Upper lobe of right lung (tissue), 1 donor: Measurements from ENCODE around the gene SLC25A38. TPM values are rescaled to one million over a fixed set of nuclear protein-coding genes. Genes with fewer than 3 reads are reported as not detected.

Experiments used
- ATAC-seq: fragments of 200-7000 bp; cut with Tn5 transposase; one replicate; pipeline ENCODE4 v1.9.1; 2020; ENCODE audit warnings: mild to moderate bottlenecking, moderate library complexity
- DNase-seq: peaks from one replicate; pipeline ENCODE4 v3.0.0-alpha.2; 2020
- H3K27ac ChIP-seq: fragments of 200-600 bp; one replicate; pipeline ENCODE4 v1.8.0; 2022
- H3K27me3 ChIP-seq: fragments of 200-600 bp; one replicate; pipeline ENCODE4 v1.8.0; 2022; ENCODE audit warnings: mild to moderate bottlenecking
- H3K36me3 ChIP-seq: fragments of 200-600 bp; one replicate; pipeline ENCODE4 v1.8.0; 2022
- H3K4me1 ChIP-seq: fragments of 200-600 bp; one replicate; pipeline ENCODE4 v1.8.0; 2022
- H3K4me3 ChIP-seq: fragments of 200-600 bp; one replicate; pipeline ENCODE4 v1.8.0; 2022; ENCODE audit warnings: mild to moderate bottlenecking
- H3K9me3 ChIP-seq: fragments of 200-600 bp; one replicate; pipeline ENCODE4 v1.8.0; 2022
- intact Hi-C: fragments of 100-400 bp; cut with DNase I; formaldehyde crosslinking; loops from one replicate; pipeline ENCODE4 v1.11.0; 2022
- total RNA-seq: library from RNA; stranded (reverse); fragmentation: NEBNext Ultra II Directional; extraction: Animal tissue kit (Norgen Biotek cat#: 25700); gene quantifications from one replicate; pipeline ENCODE4 v1.2.1, GENCODE V29; 2021
- TF ChIP-seq, protein P1 (sequence below): fragments of 200-600 bp; IDR thresholded peaks from one replicate; pipeline ENCODE4 v1.8.0; 2022; ENCODE audit warnings: antibody characterized with exemption
- donor health status: DM: no; HTN: yes; CAD: no; lungs with severe emphysema.

SLC25A38 gene
- total RNA-seq, 1 donor from 2014 or later: 27.9 TPM

DNA sequence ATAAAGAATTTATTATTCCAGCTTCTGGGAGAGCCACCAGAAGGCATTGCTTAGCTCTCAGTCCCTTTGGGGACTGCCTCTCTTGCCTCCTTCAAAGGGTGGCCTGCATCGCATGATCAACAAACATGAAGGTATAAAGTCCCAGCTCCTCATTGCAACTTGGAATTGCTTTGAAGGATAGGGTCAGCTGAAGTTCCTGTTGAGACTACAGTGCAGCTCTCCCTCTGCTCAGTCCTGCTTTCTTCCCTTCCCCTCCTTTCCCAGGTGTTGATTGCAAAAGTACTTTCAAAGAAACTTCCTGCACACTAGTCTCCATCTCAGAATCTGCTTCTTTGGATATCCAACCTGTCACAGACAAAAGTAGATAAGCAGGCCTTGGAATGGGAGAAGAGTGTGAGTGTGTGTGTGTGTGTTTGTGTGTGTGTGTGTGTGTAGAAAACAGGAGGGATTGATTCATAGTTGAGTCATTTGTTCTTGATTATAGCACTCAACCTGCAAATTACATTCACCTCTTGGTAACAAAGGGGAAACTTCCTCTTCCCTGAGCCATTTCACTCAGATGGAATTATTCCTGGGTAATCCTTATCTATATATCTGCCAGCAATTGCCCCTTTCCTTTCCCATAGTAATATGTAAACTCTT is 40.0 kb upstream of the SLC25A38 start:
- no peak for DNase-seq
- H3K9me3 ChIP-seq: no peaks in the 10 kb centered on the region
- no peak for ATAC-seq
- TF ChIP-seq, protein P1, sequence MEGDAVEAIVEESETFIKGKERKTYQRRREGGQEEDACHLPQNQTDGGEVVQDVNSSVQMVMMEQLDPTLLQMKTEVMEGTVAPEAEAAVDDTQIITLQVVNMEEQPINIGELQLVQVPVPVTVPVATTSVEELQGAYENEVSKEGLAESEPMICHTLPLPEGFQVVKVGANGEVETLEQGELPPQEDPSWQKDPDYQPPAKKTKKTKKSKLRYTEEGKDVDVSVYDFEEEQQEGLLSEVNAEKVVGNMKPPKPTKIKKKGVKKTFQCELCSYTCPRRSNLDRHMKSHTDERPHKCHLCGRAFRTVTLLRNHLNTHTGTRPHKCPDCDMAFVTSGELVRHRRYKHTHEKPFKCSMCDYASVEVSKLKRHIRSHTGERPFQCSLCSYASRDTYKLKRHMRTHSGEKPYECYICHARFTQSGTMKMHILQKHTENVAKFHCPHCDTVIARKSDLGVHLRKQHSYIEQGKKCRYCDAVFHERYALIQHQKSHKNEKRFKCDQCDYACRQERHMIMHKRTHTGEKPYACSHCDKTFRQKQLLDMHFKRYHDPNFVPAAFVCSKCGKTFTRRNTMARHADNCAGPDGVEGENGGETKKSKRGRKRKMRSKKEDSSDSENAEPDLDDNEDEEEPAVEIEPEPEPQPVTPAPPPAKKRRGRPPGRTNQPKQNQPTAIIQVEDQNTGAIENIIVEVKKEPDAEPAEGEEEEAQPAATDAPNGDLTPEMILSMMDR: no peak
- no peak overlapping the region for H3K4me3 ChIP-seq
- intact Hi-C loops: no loop called here
- no peaks in the 10 kb centered on the region for H3K27me3 ChIP-seq
- no peaks in the 10 kb centered on the region for H3K4me1 ChIP-seq
- no peaks in the 10 kb centered on the region for H3K36me3 ChIP-seq
- no peak overlapping the region for H3K27ac ChIP-seq

GRCh38 chr3:39343760-39344159 is 39.4 kb upstream of the SLC25A38 start:
- H3K4me3 ChIP-seq: no peak overlapping the region
- no peaks in the 10 kb centered on the region for H3K4me1 ChIP-seq
- no peaks in the 10 kb centered on the region for H3K36me3 ChIP-seq
- TF ChIP-seq, protein P1: no peak
- intact Hi-C loops: no loop called here
- H3K9me3 ChIP-seq: no peaks in the 10 kb centered on the region
- no peak for ATAC-seq
- DNase-seq: no peak
- H3K27ac ChIP-seq: no peak overlapping the region
- H3K27me3 ChIP-seq: no peaks in the 10 kb centered on the region

- Histone ChIP-seq H3K36me3 (no peaks in the 10 kb centered on the region), H3K9me3 (no peaks in the 10 kb centered on the region), H3K4me1 (no peaks in the 10 kb centered on the region), H3K27ac (no peak overlapping the region), H3K27me3 (no peaks in the 10 kb centered on the region), H3K4me3 (no peak overlapping the region)
- ATAC-seq (no peak), DNase-seq (no peak)
- intact Hi-C loops: no loop called here
- TF ChIP-seq, protein P1: no peak
Measured at GRCh38 chr3:39344746-39345344, 38.3 kb upstream of the SLC25A38 start.

DNA sequence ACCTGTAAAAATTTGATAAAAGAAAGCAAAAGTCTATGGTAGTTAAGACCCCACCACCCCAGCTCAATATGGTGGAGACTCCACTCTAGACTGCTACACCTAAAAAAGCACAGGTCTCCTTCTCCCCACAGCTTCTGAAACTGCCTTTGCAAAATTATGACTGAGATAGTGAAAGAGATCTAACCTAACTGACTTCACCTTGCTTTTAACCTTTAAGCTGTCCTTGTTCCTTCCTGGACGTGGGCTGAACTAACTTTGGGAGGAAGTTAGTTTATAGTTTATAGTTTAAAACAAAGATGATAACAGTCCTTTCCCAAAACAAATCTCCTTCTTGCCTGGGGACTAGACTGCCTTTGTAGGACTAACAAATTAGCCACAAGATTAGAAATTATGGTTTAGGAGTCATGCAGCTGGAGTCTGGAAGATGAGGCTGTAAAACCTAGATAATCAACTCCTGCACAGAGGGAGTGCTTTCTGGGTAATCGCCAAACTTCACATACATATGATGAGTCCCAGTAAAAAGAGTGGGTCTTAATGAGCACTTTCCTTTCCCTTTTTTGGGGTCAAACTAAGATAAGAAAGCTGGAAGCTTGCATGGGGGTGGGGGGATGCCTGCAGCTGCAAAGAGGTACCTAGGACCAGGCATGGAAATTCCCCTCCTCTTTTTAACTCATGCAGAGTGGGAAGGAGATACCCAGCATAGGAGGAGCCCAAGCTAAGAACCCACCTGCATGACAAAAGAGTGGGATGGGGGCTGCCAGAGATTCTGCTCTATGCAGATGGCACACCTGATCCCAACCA is 36.2 kb upstream of the SLC25A38 start:
- Histone ChIP-seq H3K4me1 (no peaks in the 10 kb centered on the region), H3K36me3 (no peaks in the 10 kb centered on the region), H3K27ac (no peak overlapping the region), H3K4me3 (no peak overlapping the region), H3K9me3 (no peaks in the 10 kb centered on the region), H3K27me3 (no peaks in the 10 kb centered on the region)
- ATAC-seq (no peak), DNase-seq (no peak)
- TF ChIP-seq, protein P1: no peak
- intact Hi-C loops: no loop called here

- H3K4me1 ChIP-seq: no peaks in the 10 kb centered on the region
- no peak overlapping the region for H3K4me3 ChIP-seq
- no peaks in the 10 kb centered on the region for H3K9me3 ChIP-seq
- H3K36me3 ChIP-seq: no peaks in the 10 kb centered on the region
- TF ChIP-seq, protein P1: no peak
- no peaks in the 10 kb centered on the region for H3K27me3 ChIP-seq
- H3K27ac ChIP-seq: no peak overlapping the region
- no peak for DNase-seq
- no peak for ATAC-seq
- intact Hi-C loops: no loop called here
Measured at GRCh38 chr3:39347586-39347876, 35.6 kb upstream of the SLC25A38 start.
